GM12878 (cell line): Measurements from ENCODE around the gene E2F7. TPM values are rescaled to one million over a fixed set of nuclear protein-coding genes. Genes with fewer than 3 reads are reported as not detected.
"Not testable (repeated sequence)": the region's sequence is repeated elsewhere in the genome, so short reads cannot be mapped to it uniquely, and the experiment has no call there.

Experiments used
- ATAC-seq: fragments of 200-7000 bp; cut with Tn5 transposase; 3 replicates; pipeline ENCODE4 v1.9.1; 2020; ENCODE audit warnings: mild to moderate bottlenecking, moderate library complexity
- BruUV-seq: library from RNA; stranded (reverse); fragments of 400-500 nt; replicated peaks from 2 replicates; lab custom pipeline; 2021; lab: Mats Ljungman, UMichigan
- CTCF ChIA-PET: fragments of 300-600 bp; sonication (Branson Sonifier 250); formaldehyde crosslinking; extraction: SDS; loops from one replicate; lab custom pipeline; 2021; ENCODE audit warnings: inconsistent platforms; lab: Yijun Ruan, JAX
- POLR2A ChIA-PET: fragments of 350-600 bp; formaldehyde crosslinking; extraction: SDS; loops from one replicate; lab custom pipeline; 2021; ENCODE audit warnings: inconsistent platforms; lab: Charles Lee
- RAD21 ChIA-PET: fragments of 300-600 bp; sonication (Branson Sonifier 250); formaldehyde crosslinking; loops from one replicate; lab custom pipeline; 2023; ENCODE audit warnings: antibody characterized with exemption; ENCODE audit not compliant: unreplicated experiment; lab: Charles Lee
- SMC1A ChIA-PET: fragments of 300-600 bp; sonication (Branson Sonifier 250); formaldehyde crosslinking; loops from one replicate; lab custom pipeline; 2023; ENCODE audit not compliant: unreplicated experiment, uncharacterized antibody; lab: Charles Lee
- DNase-seq: peaks from one replicate; pipeline ENCODE4 v3.0.0-alpha.2; 2011; ENCODE audit warnings: low read depth, low spot score
- FAIRE-seq: peaks from 3 replicates; lab custom pipeline; 2011; peaks lifted over from hg19 to GRCh38; lab: Jason Lieb, UNC
- H2AFZ ChIP-seq: 2 replicates; pipeline ENCODE4 v1.6.0; 2011; ENCODE audit warnings: low read depth, low read length, control low read depth; ENCODE audit not compliant: control insufficient read depth
- H3K27ac ChIP-seq: 2 replicates; pipeline ENCODE4 v1.5.1; 2011; ENCODE audit warnings: control low read depth; ENCODE audit not compliant: control insufficient read depth, insufficient read depth
- H3K27me3 ChIP-seq, 2 experiments: replicated peaks in 1 of 2; 2 replicates each; pipeline versions ENCODE4 v1.6.0 to v1.6.1; 2011; ENCODE audit warnings: low read length in 1 of 2; ENCODE audit not compliant: control insufficient read depth in 2 of 2, insufficient read depth in 2 of 2
- H3K36me3 ChIP-seq, 2 experiments: 2 replicates each; pipeline ENCODE4 v1.5.1; 2011; ENCODE audit warnings: low read length in 1 of 2; ENCODE audit not compliant: control insufficient read depth in 2 of 2, insufficient read depth in 2 of 2
- H3K4me1 ChIP-seq: 2 replicates; pipeline ENCODE4 v1.6.1; 2011; ENCODE audit warnings: mild to moderate bottlenecking, low read length, moderate library complexity, mixed read lengths; ENCODE audit not compliant: control insufficient read depth, insufficient read depth
- H3K4me2 ChIP-seq: 2 replicates; pipeline ENCODE4 v1.6.0; 2011; ENCODE audit warnings: control low read depth; ENCODE audit not compliant: control insufficient read depth, insufficient read depth
- H3K4me3 ChIP-seq: fragments of 200-600 bp; sonication (generic); 2 replicates; pipeline ENCODE4 v1.5.1; 2016
- H3K79me2 ChIP-seq: 2 replicates; pipeline ENCODE4 v1.6.0; 2011; ENCODE audit warnings: low read length; ENCODE audit not compliant: control insufficient read depth, insufficient read depth
- H3K9ac ChIP-seq: 2 replicates; pipeline ENCODE4 v1.8.0; 2011; ENCODE audit warnings: low read length, control low read depth, mixed read lengths; ENCODE audit not compliant: control insufficient read depth, insufficient read depth
- H3K9me3 ChIP-seq: replicated peaks from 3 replicates; pipeline ENCODE4 v1.5.1; 2011; ENCODE audit warnings: mild to moderate bottlenecking, low read length; ENCODE audit not compliant: control insufficient read depth, insufficient read depth
- H4K20me1 ChIP-seq: 2 replicates; pipeline ENCODE4 v1.6.0; 2011; ENCODE audit not compliant: control insufficient read depth, insufficient read depth
- FOXK2 ChIP-seq: fragments of 450-650 bp; IDR thresholded peaks from 2 replicates; pipeline ENCODE4 v1.6.1; 2017; ENCODE audit warnings: mild to moderate bottlenecking, moderate library complexity
- JUNB ChIP-seq: IDR thresholded peaks from 2 replicates; pipeline ENCODE4 v1.6.1; 2016; ENCODE audit warnings: antibody characterized with exemption, mild to moderate bottlenecking
- NFYA ChIP-seq: IDR thresholded peaks from 2 replicates; pipeline ENCODE4 v1.6.1; 2011; ENCODE audit warnings: low read depth, mild to moderate bottlenecking, low read length, improper control_type of control experiment, borderline replicate concordance
- NKRF ChIP-seq: fragments of 450-650 bp; conservative IDR thresholded peaks from 2 replicates; pipeline ENCODE4 v1.6.1; 2017; ENCODE audit warnings: mild to moderate bottlenecking, moderate library complexity
- NR2C1 ChIP-seq: fragments of 450-650 bp; IDR thresholded peaks from 2 replicates; pipeline ENCODE4 v1.6.1; 2017; ENCODE audit warnings: antibody characterized with exemption, mild to moderate bottlenecking, moderate library complexity
- NR2C2 ChIP-seq: IDR thresholded peaks from 2 replicates; pipeline ENCODE4 v1.6.1; 2011; ENCODE audit warnings: borderline replicate concordance, low read depth; ENCODE audit not compliant: control insufficient read depth, insufficient read length
- PML ChIP-seq: IDR thresholded peaks from 2 replicates; pipeline ENCODE4 v1.6.1; 2012; ENCODE audit warnings: low read length, inconsistent platforms
- SPI1 ChIP-seq: IDR thresholded peaks from 2 replicates; pipeline ENCODE4 v1.6.1; 2011; ENCODE audit warnings: low read depth, mild to moderate bottlenecking, low read length, moderate library complexity, borderline replicate concordance; ENCODE audit not compliant: insufficient read depth
- SREBF2 ChIP-seq: IDR thresholded peaks from 2 replicates; pipeline ENCODE4 v1.6.1; 2012; ENCODE audit warnings: mild to moderate bottlenecking, low read length
- STAT3 ChIP-seq: IDR thresholded peaks from 2 replicates; pipeline ENCODE4 v1.6.1; 2011; ENCODE audit warnings: low read depth, low read length, improper control_type of control experiment
- TARDBP ChIP-seq: IDR thresholded peaks from 2 replicates; pipeline ENCODE4 v1.6.1; 2016; ENCODE audit warnings: borderline replicate concordance
- TCF7 ChIP-seq: IDR thresholded peaks from 2 replicates; pipeline ENCODE4 v1.6.1; 2014; ENCODE audit warnings: antibody characterized with exemption, borderline replicate concordance
- ZNF217 ChIP-seq: fragments of 450-650 bp; IDR thresholded peaks from 2 replicates; pipeline ENCODE4 v1.6.1; 2017; ENCODE audit warnings: antibody characterized with exemption, mild to moderate bottlenecking
- ZSCAN29 ChIP-seq: fragments of 450-650 bp; IDR thresholded peaks from 2 replicates; pipeline ENCODE4 v1.6.1; 2017; ENCODE audit warnings: mild to moderate bottlenecking, moderate library complexity
- WGBS: methylation state at CpG from one replicate; pipeline ENCODE4 v1.1.6; 2016; ENCODE audit warnings: low lambda C conversion rate; ENCODE audit not compliant: insufficient replicate concordance, insufficient coverage; ENCODE audit errors: missing lambda C conversion rate; 5-methylcytosine and 5-hydroxymethylcytosine counted together
- in situ Hi-C: fragments of 300-500 bp; cut with MboI; formaldehyde crosslinking; loops from 9 replicates; pipeline ENCODE4 v1.14.3; 2018; ENCODE audit warnings: mixed read lengths
- intact Hi-C: fragments of 100-400 bp; cut with micrococcal nuclease; formaldehyde crosslinking; loops from one replicate; pipeline ENCODE4 v1.14.2; 2022; ENCODE audit not compliant: unreplicated experiment
- polyA plus RNA-seq, 11 experiments: library from polyadenylated mRNA; depleted of rRNA in 4 of 11; unstranded in 6 of 11; stranded (reverse) in 5 of 11; fragments of >200 nt; fragmentation: Nextera tagmentation in 4 of 11; fragmentation: Illumina TruSeq in 1 of 11; extraction: Ambion mirVana in 4 of 11; extraction: Trizol in 1 of 11; gene quantifications; 1 replicate in 1 of 11; 2 replicates in 10 of 11; pipeline versions ENCODE4 v1.2.1 to v1.2.3, GENCODE V29; 2011 to 2016; ENCODE audit warnings: inconsistent platforms in 2 of 11, missing spikeins in 2 of 11, low read depth in 1 of 11
- total RNA-seq, 4 experiments: library from RNA; depleted of rRNA in 3 of 4; stranded (reverse); fragments of >200 nt in 3 of 4; fragmentation: Illumina TruSeq in 1 of 4; extraction: Trizol in 1 of 4; gene quantifications; 2 replicates each; pipeline versions ENCODE4 v1.2.1 to v1.2.3, GENCODE V29; 2013 to 2021

Gene E2F7
- total and polyA plus RNA-seq, 10 of the 15 experiments (the other 5 are each of a cell fraction or from before 2014, with no cell fraction given), result 5.6 to 32.1 (median 19.9) TPM

- H3K9ac ChIP-seq, H3K27me3 ChIP-seq, DNase-seq, H3K4me3 ChIP-seq, intact Hi-C loops, H3K27ac ChIP-seq, ATAC-seq, H3K4me1 ChIP-seq, RAD21 ChIA-PET, H4K20me1 ChIP-seq, H3K9me3 ChIP-seq, SMC1A ChIA-PET, H3K4me2 ChIP-seq, POLR2A ChIA-PET, H3K79me2 ChIP-seq, in situ Hi-C loops, H3K36me3 ChIP-seq, H2AFZ ChIP-seq, BruUV-seq, FAIRE-seq: not testable (repeated sequence)
- CTCF ChIA-PET, result interaction anchor here (0.8 to 1.1 kb wide), 3 partner anchors 11 to 45 kb away, joined by 3 to 4 read pairs (median 3); no protein-coding TSS in a partner anchor
- 22% methylated on average over 3 of the region's 3 CpGs for WGBS
- TF ChIP-seq SPI1, result peak; percentile 74
- peak; percentile 20; the same call in 1 of the 2 replicates for TF ChIP-seq JUNB
Measured at GRCh38 chr12:77092227-77092626, 26.9 kb upstream of the E2F7 start.

- 0% methylated on average over 1 of the region's 1 CpG for WGBS
- intact Hi-C loops, result no loop called here
- POLR2A ChIA-PET, result no interaction called here
- TF ChIP-seq ZSCAN29 (no peak), FOXK2 (no peak), SREBF2 (no peak), PML (no peak), NR2C1 (no peak), ZNF217 (no peak), TCF7 (no peak), JUNB (no peak), TARDBP (no peak), NR2C2 (no peak), STAT3 (no peak), NFYA (no peak), NKRF (no peak)
Measured at GRCh38 chr12:77089686-77090220, 24.4 kb upstream of the E2F7 start.

More at GRCh38 chr12:77089686-77090220, 24.4 kb upstream of the E2F7 start:
- H3K9me3 ChIP-seq, result no peaks in the 10 kb centered on the region
- no peak overlapping the region for H3K4me3 ChIP-seq
- in situ Hi-C loops, result no loop called here
- SMC1A ChIA-PET, result interaction anchor here (1.1 kb wide), 1 partner anchor 19 kb away, joined by 3 read pairs; no protein-coding TSS in a partner anchor
- DNase-seq (no peak), ATAC-seq (no peak), FAIRE-seq (no peak)
- H3K4me2 ChIP-seq, result no peak overlapping the region
- no peak overlapping the region for H3K9ac ChIP-seq
- H3K27ac ChIP-seq, result no peak overlapping the region
- no peaks in the 10 kb centered on the region for H3K79me2 ChIP-seq
- CTCF ChIA-PET, result no interaction called here
- RAD21 ChIA-PET, result no interaction called here
- no TSS peak for BruUV-seq
- peaks cover 0 to 2% of the 10 kb centered on the region in 2 experiments; a peak in 1 of 4 replicates for H3K27me3 ChIP-seq
- no peaks in the 10 kb centered on the region for H3K36me3 ChIP-seq
- H4K20me1 ChIP-seq, result no peaks in the 10 kb centered on the region
- H2AFZ ChIP-seq, result no peak overlapping the region
- H3K4me1 ChIP-seq, result no peaks in the 10 kb centered on the region
